ENCODE measurements around the gene CBR4.
"Not testable (repeated sequence)": the region's sequence is repeated elsewhere in the genome, so short reads cannot be mapped to it uniquely, and the experiment has no call there.

The CBR4 gene

DNA sequence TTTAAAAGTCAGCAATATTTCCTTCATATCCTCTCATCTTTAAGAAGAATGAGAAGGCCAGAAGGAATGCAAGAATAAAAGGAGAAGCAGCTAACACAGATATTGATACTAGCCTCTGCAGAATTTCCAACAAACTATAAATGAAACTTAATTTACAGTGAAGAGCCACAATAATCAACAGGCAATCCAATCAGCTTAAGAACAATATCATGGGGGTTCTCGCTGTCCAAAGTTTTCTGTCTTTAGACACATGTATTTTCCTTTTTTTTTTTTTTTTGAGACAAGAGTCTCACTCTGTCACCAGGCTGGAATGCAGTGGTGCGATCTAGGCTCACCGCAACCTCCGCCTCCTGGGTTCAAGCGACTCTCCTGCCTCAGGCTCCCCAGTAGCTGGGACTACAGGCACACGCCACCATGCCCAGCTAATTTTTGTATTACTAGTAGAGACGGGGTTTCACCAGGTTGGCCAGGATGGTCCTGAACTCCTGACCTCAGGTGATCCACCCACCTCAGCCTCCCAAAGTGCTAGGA, 17.0 kb downstream of the CBR4 start:
- DNase-seq = not testable (repeated sequence)

- no peak for DNase-seq
Observed at GRCh38 chr4:168981942-168982341, 28.1 kb downstream of the CBR4 start.

DNA sequence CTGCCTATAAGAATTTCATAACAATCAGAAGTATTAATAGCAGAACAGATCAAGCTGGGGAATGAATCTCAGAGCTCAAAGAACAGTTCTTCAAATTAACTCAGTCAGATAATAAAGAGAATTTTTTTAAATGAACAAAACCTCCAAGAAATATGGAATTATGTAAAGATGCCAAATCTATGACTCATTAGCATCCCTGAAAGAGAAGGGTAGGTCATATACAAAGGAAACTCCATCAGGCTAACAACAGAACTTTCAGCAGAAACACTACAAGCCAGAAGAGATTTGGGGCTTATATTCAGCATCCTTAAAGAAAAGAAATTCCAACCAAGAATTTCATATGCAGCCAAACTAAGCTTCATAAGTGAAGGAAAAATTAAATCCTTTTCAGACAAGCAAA, 28.6 kb downstream of the CBR4 start:
- DNase-seq = no peak

DNA sequence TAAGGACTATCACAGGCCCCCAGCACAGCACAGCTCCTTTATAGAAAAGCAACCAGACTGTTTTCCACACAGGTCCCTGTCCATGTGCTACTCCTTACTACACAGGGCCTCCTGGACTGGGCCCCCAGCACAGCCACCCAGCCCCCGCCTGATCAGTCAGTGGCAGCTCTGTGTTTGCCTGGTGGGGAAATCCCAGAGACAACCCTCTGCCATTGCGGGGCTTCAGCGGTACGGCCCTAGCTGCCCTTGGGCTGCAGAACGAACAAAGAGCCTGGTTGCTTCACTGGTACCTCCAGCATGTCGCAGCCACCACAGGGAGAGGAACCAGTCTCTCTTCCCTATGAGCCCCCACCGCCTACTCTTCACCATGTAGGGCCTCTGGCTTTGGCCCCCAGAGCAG, 30.7 kb downstream of the CBR4 start:
- DNase-seq = no peak

GRCh38 chr4:168978001-168978700, 31.9 kb downstream of the CBR4 start:
- DNase-seq = no peak

DNA sequence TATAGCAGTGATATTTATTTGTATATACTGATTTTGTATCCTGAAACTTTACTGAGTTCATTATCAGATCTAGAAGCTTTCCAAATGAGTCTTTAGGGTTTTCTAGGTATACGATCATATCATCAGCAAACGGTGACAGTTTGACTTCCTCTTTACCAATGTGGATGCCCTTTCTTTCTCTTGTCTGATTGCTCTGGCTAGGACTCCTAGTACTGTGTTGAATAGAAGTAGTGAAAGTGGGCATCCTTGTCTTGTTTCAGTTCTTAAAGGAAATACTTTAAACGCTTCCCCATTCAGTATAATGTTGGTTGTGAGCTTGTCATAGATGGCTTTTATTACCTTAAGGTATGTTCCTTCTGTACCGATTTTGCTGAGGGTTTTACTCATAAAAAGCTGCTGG, 37.5 kb downstream of the CBR4 start:
- no peak for DNase-seq

DNA sequence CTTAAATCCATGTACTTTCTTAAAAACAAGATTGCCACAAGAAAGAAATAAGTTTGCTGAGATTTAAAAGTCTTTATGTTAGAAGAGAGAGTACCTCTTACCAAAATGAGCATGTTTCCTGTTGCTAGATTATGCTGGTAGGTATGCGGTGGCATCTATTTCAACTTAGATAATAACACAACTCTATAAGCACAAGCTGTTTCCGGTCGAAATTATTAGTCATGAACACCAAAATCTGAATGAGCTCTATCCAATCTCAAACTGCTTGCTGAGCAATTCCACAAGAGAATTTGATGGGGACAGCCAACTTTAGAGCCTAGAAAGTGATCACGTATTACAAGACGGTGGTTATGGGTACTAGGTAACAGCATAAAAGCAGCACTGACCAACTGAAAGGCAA, 49.3 kb downstream of the CBR4 start:
- DNase-seq = no peak

DNA sequence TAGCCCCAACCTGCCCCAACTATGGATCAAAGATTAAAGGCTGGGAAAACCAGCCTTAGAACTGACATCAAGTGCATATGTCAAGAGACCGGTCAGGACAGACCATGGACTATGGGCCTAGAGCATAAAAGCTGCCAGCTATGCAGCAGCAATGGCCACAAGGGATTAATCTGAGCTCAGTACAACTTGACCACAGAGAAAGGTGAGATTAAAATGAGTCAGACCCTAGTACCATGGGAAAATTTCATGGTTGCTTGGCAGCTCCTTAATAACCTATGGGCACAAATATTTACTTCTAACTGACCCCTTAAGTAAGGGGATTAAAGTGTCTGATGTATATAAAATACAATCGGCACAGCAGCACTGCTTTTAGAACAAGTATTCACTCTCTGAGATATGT, 54.4 kb downstream of the CBR4 start:
- DNase-seq = no peak

DNA sequence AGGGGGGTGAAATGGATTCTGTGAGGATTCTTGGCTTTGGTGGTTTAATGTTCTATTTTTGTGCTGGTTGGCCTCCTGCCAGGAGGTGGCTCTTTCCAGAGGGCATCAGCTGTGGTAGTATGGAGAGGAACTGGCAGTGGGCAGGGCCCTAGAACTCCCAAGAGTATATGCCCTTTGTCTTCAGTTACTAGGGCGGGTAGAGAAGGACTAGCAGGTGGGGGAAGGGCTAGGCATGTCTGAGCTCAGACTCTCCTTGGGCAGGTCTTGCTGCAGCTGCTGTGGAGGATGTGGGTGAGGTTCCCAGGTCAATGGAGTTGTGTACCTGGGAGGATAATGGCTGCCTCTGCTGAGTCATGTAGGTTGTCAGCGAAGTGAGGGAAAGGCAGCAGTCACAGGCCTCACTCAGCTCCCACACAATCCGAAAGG, 57.2 kb downstream of the CBR4 start:
- DNase-seq = not testable (repeated sequence)

DNA sequence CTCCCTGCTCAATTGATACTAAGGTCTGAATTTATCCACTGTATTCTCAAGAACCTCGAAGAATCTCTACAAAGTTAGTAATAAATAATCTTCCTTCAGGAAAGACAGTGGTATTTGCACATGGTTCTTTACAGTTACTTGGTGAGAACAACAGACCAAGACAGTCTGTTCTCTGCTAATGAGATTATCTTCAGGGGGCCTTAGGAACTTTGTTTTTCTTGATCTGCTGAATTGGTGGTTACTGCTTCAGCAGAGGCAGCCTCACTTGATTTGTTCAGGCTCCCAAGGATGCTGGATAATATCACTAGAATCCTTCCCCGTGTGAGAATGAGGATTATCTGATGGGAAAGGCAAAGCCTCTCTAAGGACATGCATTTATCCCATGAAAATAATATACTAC, 64.8 kb downstream of the CBR4 start:
- DNase-seq = no peak

DNA sequence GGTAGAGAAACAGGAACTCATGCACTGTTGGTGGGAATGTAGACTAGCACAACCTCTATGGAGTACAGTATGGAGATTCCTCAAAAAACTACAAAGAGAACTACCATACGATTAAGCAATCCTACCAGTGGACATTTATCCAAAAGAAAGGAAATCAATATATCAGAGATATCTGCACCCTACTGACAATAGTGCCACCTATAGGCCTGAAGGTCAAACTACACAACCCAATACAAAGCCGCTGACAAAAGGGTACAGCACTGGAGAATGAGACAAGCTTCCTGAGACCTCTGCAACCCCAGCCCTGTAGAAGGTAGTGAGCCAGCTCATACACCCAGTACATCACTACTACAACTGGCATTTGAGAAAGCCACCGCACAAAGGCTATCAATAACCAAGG, 67.1 kb downstream of the CBR4 start:
- DNase-seq = no peak
